AML-193 (cell line): Measurements from ENCODE around the gene THG1L.
"Not testable (repeated sequence)": the region's sequence is repeated elsewhere in the genome, so short reads cannot be mapped to it uniquely, and the experiment has no call there.

Experiments
- DNase-seq, 2 experiments: peaks; one replicate each; lab custom pipeline; 2025; lab: John Stamatoyannopoulos, UW

Gene THG1L

GRCh38 chr5:157727858-157728257 is 3.4 kb upstream of the THG1L start:
- not testable (repeated sequence) for DNase-seq

- DNase-seq, result no peak
Measured at GRCh38 chr5:157729858-157730257, 1.4 kb upstream of the THG1L start.

- DNase-seq, result no peak
Measured at GRCh38 chr5:157730900-157731271, 334 bp upstream of the THG1L start.

GRCh38 chr5:157732130-157732514 is 902 bp downstream of the THG1L start:
- DNase-seq, result no peak

GRCh38 chr5:157732596-157733262 is 1.5 kb downstream of the THG1L start:
- DNase-seq, result no peak

GRCh38 chr5:157734436-157734835 is 3.2 kb downstream of the THG1L start:
- DNase-seq, result no peak

GRCh38 chr5:157735991-157736390 is 4.8 kb downstream of the THG1L start:
- DNase-seq, result no peak

GRCh38 chr5:157739388-157740228 is 8.4 kb downstream of the THG1L start:
- no peak for DNase-seq

GRCh38 chr5:157740229-157740610 is 9.0 kb downstream of the THG1L start:
- peak; percentile 44 to 47 for DNase-seq

GRCh38 chr5:157741131-157741530 is 9.9 kb downstream of the THG1L start:
- DNase-seq, result no peak

- peak; percentile 77 to 82 for DNase-seq
Measured at GRCh38 chr5:157743163-157744050, 12.2 kb downstream of the THG1L start, which contains the start of gene LSM11. TSS of gene LSM11 (plus strand) at chr5:157743712. CDS start at chr5:157743751, 39 bp downstream.

- peak in 1 of 2 experiments; percentile 8 for DNase-seq
Measured at GRCh38 chr5:157744051-157745011, 13.1 kb downstream of the THG1L start.

- DNase-seq, result no peak
Measured at GRCh38 chr5:157745041-157745456, 13.8 kb downstream of the THG1L start.

GRCh38 chr5:157747173-157747740 is 16.0 kb downstream of the THG1L start:
- DNase-seq, result no peak

- no peak for DNase-seq
Measured at GRCh38 chr5:157747766-157748700, 16.8 kb downstream of the THG1L start.

- DNase-seq, result no peak
Measured at GRCh38 chr5:157748760-157749461, 17.7 kb downstream of the THG1L start.

GRCh38 chr5:157749462-157749799 is 18.2 kb downstream of the THG1L start:
- no peak for DNase-seq

- DNase-seq, result no peak
Measured at GRCh38 chr5:157750320-157750719, 19.1 kb downstream of the THG1L start.

GRCh38 chr5:157756122-157756521 is 24.9 kb downstream of the THG1L start:
- DNase-seq, result no peak
